Tibial nerve (tissue), 4 donors: ENCODE results near the gene MDFIC. TPM values are rescaled to one million over a fixed set of nuclear protein-coding genes. Genes with fewer than 3 reads are reported as not detected.

Experiments
- DNase-seq, 2 donors: peaks; one replicate each; pipeline ENCODE4 v3.0.0-alpha.2; 2019; ENCODE audit warnings: low spot score in 2 of 2
- H3K27ac ChIP-seq, 4 donors: fragments of 200-600 bp; sonication (generic) in 3 of 4; one replicate each; pipeline ENCODE4 v1.5.1; 2017 to 2019; ENCODE audit warnings: mild to moderate bottlenecking in 1 of 4
- H3K27me3 ChIP-seq, 2 donors: fragments of 200-600 bp; sonication (generic) in 1 of 2; one replicate each; pipeline versions ENCODE4 v1.5.1 to v1.6.0; 2017 to 2019
- H3K36me3 ChIP-seq, 3 donors: fragments of 200-600 bp; sonication (generic); one replicate each; pipeline ENCODE4 v1.5.1; 2018 to 2019
- H3K4me1 ChIP-seq, 4 donors: fragments of 200-600 bp; sonication (generic) in 3 of 4; one replicate each; pipeline ENCODE4 v1.5.1; 2017 to 2019
- H3K4me3 ChIP-seq, 4 donors: fragments of 200-600 bp; sonication (generic) in 3 of 4; one replicate each; pipeline ENCODE4 v1.5.1; 2017 to 2019; ENCODE audit warnings: mild to moderate bottlenecking in 1 of 4, moderate library complexity in 1 of 4
- H3K9me3 ChIP-seq, 4 donors: fragments of 200-600 bp; sonication (generic) in 3 of 4; one replicate each; pipeline ENCODE4 v1.5.1; 2017 to 2019
- CTCF ChIP-seq, 5 experiments: fragments of 200-600 bp in 3 of 5; fragments of 450-650 bp in 2 of 5; sonication (generic) in 3 of 5; IDR thresholded peaks; one replicate each; pipeline ENCODE4 v1.5.1; 2016 to 2019; ENCODE audit warnings: antibody characterized with exemption in 5 of 5, mild to moderate bottlenecking in 3 of 5, moderate library complexity in 2 of 5
- EP300 ChIP-seq, 2 donors: sonication (generic); formaldehyde crosslinking; IDR thresholded peaks; one replicate each; pipeline ENCODE4 v1.6.1; 2017; ENCODE audit warnings: antibody characterized with exemption in 2 of 2, mild to moderate bottlenecking in 1 of 2
- POLR2A ChIP-seq, 2 donors: fragments of 450-650 bp; IDR thresholded peaks; one replicate each; pipeline ENCODE4 v1.6.1; 2017; ENCODE audit warnings: antibody characterized with exemption in 2 of 2, mild to moderate bottlenecking in 2 of 2, moderate library complexity in 2 of 2
- WGBS, 2 donors: methylation state at CpG; one replicate each; pipeline ENCODE4 v1.1.5; 2018; 5-methylcytosine and 5-hydroxymethylcytosine counted together
- total RNA-seq, 4 donors: library from RNA; depleted of rRNA; stranded (reverse); fragments of >200 nt; gene quantifications; one replicate each; pipeline ENCODE4 v1.1.0, GENCODE V29; 2016

Gene MDFIC
- total RNA-seq, 4 donors from 2014 or later: 41.2 to 72.2 (median 67.4) TPM

DNA sequence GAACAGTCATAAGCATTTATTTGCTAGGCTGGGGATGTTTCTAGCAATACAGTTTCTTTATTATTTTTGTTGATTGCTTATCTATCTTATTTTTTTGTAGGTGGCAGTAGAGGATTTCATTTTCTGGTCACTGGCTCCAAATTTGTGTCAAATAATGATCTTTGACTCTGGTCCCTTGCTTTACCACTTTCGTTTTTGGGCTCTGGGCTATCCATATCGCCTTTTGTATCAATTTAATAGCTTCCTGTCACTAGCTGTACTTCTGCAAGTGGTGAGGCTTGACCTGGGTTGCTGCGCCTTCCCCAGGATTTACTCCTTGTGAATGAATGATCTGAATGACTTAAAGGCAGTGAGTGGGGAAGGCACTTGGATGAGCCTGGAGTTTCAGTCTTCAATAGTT, 48.4 kb downstream of the MDFIC start:
- H3K36me3 ChIP-seq: peaks cover 0 to 8% (median 0%) of the 10 kb centered on the region in 3 donors
- H3K4me1 ChIP-seq: peaks cover 0 to 29% (median 10%) of the 10 kb centered on the region in 4 donors
- DNase-seq: no peak
- 91 to 94% methylated on average over 3 of the region's 3 CpGs for WGBS, 2 donors
- TF ChIP-seq CTCF (IDR thresholded peaks at IDR 0.05) (no peak), EP300 (IDR thresholded peaks at IDR 0.05) (no peak), POLR2A (IDR thresholded peaks at IDR 0.05) (no peak)
- H3K4me3 ChIP-seq: no peak overlapping the region
- H3K9me3 ChIP-seq: peaks cover 0 to 4% (median 0%) of the 10 kb centered on the region in 4 donors
- no peaks in the 10 kb centered on the region for H3K27me3 ChIP-seq
- H3K27ac ChIP-seq: no peak overlapping the region

DNA sequence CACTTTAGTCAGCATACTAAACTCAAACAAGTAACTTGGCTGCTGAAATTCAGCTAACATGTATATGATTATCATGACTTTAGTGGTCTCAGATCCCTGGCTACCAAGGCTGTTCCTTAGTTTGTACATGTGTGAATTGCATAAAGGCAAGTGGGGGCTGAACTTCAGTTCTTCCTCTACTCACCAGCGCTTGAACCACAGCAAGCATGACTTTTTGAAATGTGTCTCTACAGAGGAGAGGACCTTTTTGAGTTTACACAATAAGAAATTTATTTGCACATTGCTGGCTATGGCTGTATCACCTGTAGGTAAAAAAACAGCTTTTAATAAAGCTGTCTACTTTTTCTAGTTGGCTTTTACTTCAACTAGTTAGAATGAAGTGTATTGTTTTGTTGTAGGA, 48.8 kb downstream of the MDFIC start:
- 97 to 100% methylated on average over 1 of the region's 1 CpG for WGBS, 2 donors
- Histone ChIP-seq H3K27ac (no peak overlapping the region), H3K4me3 (no peak overlapping the region), H3K27me3 (no peaks in the 10 kb centered on the region), H3K9me3 (peaks cover 0 to 4% (median 0%) of the 10 kb centered on the region in 4 donors), H3K4me1 (peaks cover 0 to 32% (median 10%) of the 10 kb centered on the region in 4 donors), H3K36me3 (peaks cover 0 to 8% (median 0%) of the 10 kb centered on the region in 3 donors)
- TF ChIP-seq POLR2A (IDR thresholded peaks at IDR 0.05) (no peak), CTCF (IDR thresholded peaks at IDR 0.05) (no peak), EP300 (IDR thresholded peaks at IDR 0.05) (no peak)
- DNase-seq: no peak

GRCh38 chr7:114972567-114972966, 50.7 kb downstream of the MDFIC start:
- Histone ChIP-seq H3K27ac (no peak overlapping the region), H3K4me3 (no peak overlapping the region), H3K36me3 (peaks cover 0 to 8% (median 0%) of the 10 kb centered on the region in 3 donors), H3K4me1 (peaks cover 0 to 37% (median 10%) of the 10 kb centered on the region in 4 donors), H3K27me3 (no peaks in the 10 kb centered on the region), H3K9me3 (peaks cover 0 to 4% (median 0%) of the 10 kb centered on the region in 4 donors)
- 95 to 97% methylated on average over 3 of the region's 3 CpGs for WGBS, 2 donors
- TF ChIP-seq POLR2A (IDR thresholded peaks at IDR 0.05): no peak
- no peak for TF ChIP-seq CTCF (IDR thresholded peaks at IDR 0.05)
- no peak for TF ChIP-seq EP300 (IDR thresholded peaks at IDR 0.05)
- DNase-seq: no peak

GRCh38 chr7:114973147-114973546, 51.3 kb downstream of the MDFIC start:
- Histone ChIP-seq H3K36me3 (peaks cover 0 to 8% (median 0%) of the 10 kb centered on the region in 3 donors), H3K4me1 (peaks cover 0 to 37% (median 10%) of the 10 kb centered on the region in 4 donors), H3K4me3 (no peak overlapping the region), H3K9me3 (peaks cover 0 to 4% (median 0%) of the 10 kb centered on the region in 4 donors), H3K27me3 (no peaks in the 10 kb centered on the region), H3K27ac (no peak overlapping the region)
- TF ChIP-seq POLR2A (IDR thresholded peaks at IDR 0.05): no peak
- no peak for TF ChIP-seq CTCF (IDR thresholded peaks at IDR 0.05)
- no peak for TF ChIP-seq EP300 (IDR thresholded peaks at IDR 0.05)
- DNase-seq: no peak
- 54 to 57% methylated on average over 3 of the region's 3 CpGs for WGBS, 2 donors

DNA sequence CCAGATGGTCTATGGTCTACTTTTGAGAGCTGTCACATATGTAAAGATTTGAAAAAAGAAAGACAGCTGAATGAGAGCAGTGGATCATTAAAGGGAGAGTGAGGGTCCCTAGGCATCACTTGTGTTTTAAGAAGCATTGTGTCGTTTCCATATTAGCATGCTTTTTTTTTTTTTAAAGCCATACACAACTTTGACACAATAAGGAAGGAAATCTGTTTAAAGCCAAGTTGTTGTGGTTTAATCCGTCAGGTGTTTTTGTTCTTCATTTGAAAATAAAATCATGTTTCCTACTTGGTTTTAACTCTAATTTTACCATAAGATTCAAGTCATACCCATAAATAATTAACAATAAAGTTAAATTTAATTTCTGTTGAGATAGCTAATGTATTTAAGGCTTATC, 53.5 kb downstream of the MDFIC start:
- TF ChIP-seq POLR2A (IDR thresholded peaks at IDR 0.05): no peak
- TF ChIP-seq EP300 (IDR thresholded peaks at IDR 0.05): no peak
- TF ChIP-seq CTCF (IDR thresholded peaks at IDR 0.05): no peak
- no peak for DNase-seq
- Histone ChIP-seq H3K4me1 (peaks cover 0 to 37% (median 12%) of the 10 kb centered on the region in 4 donors), H3K4me3 (no peak overlapping the region), H3K27ac (no peak overlapping the region), H3K27me3 (no peaks in the 10 kb centered on the region), H3K36me3 (peaks cover 0 to 6% (median 0%) of the 10 kb centered on the region in 3 donors), H3K9me3 (no peaks in the 10 kb centered on the region)
- 39 to 56% methylated on average over 2 of the region's 2 CpGs for WGBS, 2 donors
